DOHH2 (cell line): ENCODE measurements around the gene ADGRB3.

Experiments
- EZH2phosphoT487 ChIP-seq: fragments of 200-600 bp; sonication (generic); IDR thresholded peaks from 2 replicates; pipeline ENCODE4 v1.6.1; 2017; ENCODE audit warnings: borderline replicate concordance, mild to moderate bottlenecking, antibody characterized with exemption, low read length, moderate library complexity, mixed read lengths
- TF ChIP-seq, protein P1 (sequence below): fragments of 200-600 bp; sonication (generic); IDR thresholded peaks from one replicate; pipeline ENCODE4 v1.5.1; 2014; ENCODE audit warnings: antibody characterized with exemption, mild to moderate bottlenecking, low read depth, low read length; ENCODE audit not compliant: poor library complexity, severe bottlenecking

DNA sequence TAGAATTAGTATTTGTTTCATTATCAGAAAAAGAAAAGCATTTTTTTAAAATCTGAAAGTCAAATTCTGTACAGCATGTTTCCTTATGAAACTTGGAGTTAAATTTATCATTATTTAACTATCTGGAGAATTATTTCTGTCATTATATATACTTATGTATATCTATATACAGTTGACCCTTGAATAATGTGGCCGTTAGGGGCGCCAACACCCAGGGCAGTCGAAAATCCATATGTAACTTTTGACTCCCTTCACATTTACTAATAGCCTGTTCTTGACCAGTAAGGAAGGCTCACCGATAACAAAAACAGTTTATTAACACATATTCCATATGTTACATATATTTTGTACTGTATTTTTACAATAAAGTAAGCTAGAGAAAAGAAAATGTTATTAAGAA lies 341.2 kb downstream of the ADGRB3 start:
- TF ChIP-seq, protein P1, sequence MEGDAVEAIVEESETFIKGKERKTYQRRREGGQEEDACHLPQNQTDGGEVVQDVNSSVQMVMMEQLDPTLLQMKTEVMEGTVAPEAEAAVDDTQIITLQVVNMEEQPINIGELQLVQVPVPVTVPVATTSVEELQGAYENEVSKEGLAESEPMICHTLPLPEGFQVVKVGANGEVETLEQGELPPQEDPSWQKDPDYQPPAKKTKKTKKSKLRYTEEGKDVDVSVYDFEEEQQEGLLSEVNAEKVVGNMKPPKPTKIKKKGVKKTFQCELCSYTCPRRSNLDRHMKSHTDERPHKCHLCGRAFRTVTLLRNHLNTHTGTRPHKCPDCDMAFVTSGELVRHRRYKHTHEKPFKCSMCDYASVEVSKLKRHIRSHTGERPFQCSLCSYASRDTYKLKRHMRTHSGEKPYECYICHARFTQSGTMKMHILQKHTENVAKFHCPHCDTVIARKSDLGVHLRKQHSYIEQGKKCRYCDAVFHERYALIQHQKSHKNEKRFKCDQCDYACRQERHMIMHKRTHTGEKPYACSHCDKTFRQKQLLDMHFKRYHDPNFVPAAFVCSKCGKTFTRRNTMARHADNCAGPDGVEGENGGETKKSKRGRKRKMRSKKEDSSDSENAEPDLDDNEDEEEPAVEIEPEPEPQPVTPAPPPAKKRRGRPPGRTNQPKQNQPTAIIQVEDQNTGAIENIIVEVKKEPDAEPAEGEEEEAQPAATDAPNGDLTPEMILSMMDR: no peak
- no peak for TF ChIP-seq EZH2phosphoT487
